NCI-H524 treated with DMSO at 0.1 percent for 48 hours (cell line): ENCODE measurements around the gene TMEM145.
"Not testable (repeated sequence)": the region's sequence is repeated elsewhere in the genome, so short reads cannot be mapped to it uniquely, and the experiment has no call there.

Source experiments
- DNase-seq: peaks from one replicate; lab custom pipeline; 2025; lab: John Stamatoyannopoulos, UW

TMEM145 gene

GRCh38 chr19:42313096-42313839 lies at the start of gene TMEM145:
TMEM145 (plus strand) TSS chr19:42313309; CDS start chr19:42313377, 68 bp downstream.
- DNase-seq, result no peak

DNA sequence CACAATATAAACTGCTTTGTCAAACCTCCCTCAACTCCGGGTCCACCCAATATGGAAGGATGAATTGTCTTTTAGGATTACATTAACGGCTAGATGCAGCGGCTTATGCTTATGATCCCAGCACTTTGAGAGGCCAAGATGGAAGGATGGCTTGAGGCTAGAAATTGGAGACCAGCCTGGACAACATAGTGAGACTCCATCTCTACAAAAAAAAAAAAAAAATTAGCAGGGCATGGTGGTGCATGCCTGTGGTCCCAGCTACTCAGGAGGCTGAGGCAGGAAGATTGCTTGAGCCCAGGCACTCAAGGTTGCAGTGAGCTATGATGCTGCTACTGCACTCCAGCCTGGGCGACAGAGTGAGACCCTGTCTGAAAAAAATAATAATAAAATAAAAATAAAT lies 47.0 kb upstream of the TMEM145 start:
- not testable (repeated sequence) for DNase-seq

GRCh38 chr19:42266928-42267603 lies 46.0 kb upstream of the TMEM145 start:
- DNase-seq, result not testable (repeated sequence)

DNA sequence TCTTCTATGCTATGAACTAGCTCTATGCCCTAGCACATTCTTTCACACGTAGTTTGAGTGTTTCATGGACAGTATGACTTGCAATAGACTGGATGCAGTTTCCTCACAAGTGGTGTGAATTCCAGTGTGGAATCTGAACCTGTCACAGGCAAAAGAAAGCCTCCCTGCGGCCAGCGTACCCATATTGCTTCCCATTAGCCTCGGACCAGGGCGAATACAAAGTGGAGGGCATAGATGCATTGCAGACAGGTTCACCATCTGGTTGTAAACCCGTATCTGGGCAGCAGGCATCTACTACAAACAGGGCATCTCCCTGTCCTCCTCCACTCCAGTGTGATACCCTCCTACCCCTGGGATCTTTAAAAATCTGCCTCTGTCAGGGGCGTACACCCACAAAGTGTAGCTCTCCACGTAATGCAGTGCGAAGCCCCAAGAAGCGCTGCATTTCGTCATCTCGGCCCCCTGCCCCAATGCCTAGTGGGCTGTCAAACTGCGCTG lies 45.4 kb upstream of the TMEM145 start:
- DNase-seq, result no peak

DNA sequence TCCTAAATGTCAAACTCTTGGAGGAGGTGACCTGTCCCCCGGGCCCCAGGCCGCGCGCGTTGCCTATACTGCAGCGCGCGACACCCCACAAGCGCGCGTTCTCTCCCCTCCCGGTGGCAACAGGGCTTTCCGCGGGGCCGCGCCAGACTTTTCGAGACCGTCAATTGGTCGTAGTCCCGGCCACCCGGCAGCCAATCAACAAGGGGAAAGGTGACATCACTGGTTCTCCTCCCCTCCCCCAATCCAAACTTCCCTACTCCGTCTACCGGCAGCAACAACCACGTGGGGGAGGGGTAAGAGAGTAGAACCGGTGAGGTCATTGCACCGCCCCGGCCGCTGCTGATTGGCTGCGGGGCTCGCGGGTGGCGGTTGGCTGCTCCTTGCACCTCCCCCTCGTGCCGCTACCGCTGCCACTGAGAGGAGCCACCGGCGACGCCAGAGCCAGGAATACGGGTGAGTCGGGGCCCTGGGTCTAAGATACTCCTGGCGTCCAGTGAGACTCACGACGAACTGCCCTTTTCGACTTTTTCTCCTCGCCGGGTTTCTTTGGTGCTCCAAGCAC lies 44.9 kb upstream of the TMEM145 start:
- peak; percentile 94 for DNase-seq

DNA sequence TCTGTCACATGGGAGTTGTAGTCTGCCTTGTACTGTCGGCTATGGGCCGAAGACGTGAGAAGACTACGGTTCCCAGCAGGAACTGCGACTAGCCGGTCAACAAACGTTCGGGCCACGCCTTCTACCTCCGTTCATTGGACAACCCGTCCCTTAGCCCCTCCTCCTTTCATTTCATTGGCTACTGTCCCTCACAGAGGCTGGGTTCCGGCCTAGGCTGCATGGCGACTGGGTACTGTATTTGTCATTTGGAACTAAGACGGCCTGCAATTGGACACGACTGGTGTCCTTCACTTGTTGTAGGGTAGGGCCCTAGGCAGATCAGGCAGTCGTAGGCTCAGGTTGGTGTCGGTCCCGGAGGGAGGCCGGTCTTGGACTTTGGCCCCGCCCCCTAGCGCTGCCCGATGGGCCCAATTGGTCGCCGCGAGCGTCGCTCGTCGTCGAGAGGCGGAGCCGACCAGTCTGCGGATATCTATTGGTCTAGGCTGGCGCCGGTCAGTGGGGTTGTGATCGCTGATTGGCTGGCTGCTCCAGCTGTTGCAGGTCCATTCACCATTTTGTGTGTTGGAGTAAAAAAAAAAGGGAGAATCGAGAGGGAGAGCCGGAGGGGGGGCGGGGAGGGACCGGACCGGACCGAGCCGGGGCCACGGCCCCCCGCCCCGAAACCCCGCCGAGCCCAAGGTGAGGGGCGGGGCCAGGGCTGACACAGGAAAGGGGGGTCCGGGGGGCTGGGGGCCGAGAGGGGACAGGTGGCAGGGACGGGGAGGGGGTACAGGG lies 44.2 kb upstream of the TMEM145 start, which contains the start of gene CIC:
TSS of gene CIC (plus strand) at position 549 of the 774 bp plus-strand sequence. CDS start 2,532 bp downstream, outside the sequence.
- DNase-seq, result peak; percentile 99

DNA sequence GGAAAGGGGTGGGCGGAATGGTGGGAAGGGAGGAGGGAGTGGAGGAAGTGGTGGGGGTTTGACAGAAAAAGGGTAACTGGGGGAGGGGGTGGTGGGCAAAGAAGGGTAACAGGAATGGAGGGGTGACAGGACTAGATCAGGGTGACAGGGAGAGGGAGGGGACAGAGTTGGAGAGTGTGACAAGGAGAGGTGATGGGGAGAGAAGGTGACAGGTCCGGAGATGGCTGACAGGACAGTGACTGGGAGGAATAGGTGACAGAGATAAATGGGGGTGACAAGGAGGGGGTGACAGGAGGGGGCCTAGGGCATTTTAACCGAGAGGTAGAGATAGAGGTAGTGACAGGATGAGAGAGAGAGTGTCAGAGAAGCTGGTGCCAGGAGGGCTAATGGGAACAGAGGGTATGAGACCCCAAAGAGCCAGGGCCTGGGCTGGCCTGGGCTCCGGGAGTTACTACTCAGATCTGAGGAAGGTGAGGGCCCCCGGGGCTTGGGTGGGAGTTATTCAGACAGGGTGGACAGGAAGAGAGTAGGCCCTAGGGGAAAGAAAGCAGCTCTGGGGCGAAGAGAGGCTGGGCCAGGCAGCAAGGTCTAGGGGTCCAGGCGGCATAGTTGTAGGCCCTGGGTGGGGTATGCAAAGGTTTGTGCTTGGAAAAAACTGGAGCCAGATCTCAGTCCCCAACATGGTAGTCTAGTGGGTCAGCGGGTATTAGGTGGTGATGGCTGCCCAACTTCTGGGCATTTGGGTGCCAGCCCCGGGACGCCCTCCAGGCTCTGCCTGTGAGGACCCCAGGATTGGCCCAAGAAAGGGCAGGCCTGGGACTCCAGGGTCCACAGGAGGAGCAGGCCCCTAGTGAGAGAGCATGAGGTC lies 43.4 kb upstream of the TMEM145 start:
- no peak for DNase-seq

DNA sequence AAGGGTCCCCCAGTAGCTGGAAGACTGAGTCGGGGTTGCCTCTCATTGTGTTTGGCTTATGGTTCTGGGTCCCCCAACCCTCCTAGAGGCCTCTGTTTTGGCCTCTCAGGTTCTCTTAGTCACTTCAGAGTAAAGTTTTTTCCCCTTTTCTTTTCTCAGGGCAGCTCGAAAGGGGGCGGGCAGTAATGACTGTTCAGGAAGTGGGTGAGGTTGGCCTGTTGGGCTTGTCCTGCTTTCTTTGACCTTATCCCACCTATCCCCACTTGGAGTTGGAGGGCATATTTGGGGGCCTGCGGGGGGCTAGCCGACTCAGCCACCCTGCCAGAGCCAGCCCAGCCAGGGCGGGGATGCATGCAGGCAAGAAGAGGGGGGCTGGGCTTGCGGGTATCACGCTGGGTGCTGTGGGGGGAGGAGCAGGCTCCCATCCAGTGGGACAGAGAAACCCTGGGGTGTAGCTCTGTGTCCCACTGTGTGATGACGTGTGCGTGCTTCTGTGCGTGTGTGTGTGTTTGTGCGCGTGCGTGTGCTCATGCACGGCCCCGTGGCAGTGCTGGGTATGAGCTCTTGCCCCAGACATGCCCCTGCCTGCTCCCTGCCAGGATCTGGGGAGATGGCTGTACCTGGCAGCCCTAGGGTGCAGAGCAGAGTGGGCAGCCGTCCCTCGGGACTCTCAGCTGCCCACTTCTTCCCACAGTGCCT lies 42.6 kb upstream of the TMEM145 start:
- no peak for DNase-seq

DNA sequence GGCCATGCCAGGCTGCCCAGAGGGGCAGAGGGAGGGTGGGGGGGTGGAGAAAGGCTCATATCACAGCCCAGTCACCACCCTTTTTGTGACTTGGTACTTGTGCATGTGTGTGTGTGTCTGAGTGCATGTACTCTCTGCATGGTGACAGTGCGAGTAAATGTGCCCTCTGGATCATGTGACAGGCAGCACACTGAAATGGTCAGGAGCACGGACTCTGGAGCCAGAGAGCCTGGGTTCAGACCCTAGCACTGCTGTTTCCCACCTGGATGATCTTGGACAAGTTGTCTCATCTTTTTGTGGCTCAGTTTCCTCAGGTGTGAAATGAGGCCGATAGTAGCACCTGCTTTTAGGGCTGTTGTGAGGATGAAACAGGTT lies 42.1 kb upstream of the TMEM145 start:
- no peak for DNase-seq

- no peak for DNase-seq
Measured at GRCh38 chr19:42271861-42272534, 41.1 kb upstream of the TMEM145 start.

DNA sequence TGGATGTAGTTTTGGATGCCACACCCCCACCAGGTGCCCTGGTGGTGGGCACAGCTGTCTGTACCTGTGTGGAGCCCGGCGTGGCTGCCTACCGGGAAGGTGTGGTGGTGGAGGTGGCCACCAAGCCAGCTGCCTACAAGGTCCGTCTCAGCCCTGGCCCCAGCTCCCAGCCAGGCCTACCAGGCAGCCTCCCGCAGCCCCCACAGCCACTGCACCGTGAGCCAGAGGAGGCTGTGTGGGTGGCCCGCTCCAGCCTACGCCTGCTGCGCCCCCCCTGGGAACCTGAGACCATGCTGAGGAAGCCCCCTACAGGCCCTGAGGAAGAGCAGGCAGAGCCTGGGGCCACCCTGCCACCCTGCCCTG lies 40.6 kb upstream of the TMEM145 start:
- no peak for DNase-seq

DNA sequence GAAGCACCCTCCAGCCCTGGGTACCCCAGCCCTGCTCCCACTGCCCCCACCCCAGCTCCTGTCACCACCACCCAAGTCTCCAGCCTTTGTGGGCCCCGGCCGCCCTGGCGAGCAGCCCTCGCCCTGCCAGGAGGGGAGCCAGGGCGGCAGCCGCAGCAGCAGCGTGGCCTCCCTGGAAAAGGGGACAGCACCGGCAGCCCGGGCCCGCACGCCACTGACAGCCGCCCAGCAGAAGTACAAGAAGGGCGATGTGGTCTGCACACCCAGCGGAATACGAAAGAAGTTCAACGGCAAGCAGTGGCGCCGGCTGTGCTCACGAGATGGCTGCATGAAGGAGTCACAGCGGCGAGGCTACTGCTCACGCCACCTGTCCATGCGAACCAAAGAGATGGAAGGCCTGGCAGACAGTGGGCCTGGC lies 40.1 kb upstream of the TMEM145 start:
- DNase-seq, result no peak

DNA sequence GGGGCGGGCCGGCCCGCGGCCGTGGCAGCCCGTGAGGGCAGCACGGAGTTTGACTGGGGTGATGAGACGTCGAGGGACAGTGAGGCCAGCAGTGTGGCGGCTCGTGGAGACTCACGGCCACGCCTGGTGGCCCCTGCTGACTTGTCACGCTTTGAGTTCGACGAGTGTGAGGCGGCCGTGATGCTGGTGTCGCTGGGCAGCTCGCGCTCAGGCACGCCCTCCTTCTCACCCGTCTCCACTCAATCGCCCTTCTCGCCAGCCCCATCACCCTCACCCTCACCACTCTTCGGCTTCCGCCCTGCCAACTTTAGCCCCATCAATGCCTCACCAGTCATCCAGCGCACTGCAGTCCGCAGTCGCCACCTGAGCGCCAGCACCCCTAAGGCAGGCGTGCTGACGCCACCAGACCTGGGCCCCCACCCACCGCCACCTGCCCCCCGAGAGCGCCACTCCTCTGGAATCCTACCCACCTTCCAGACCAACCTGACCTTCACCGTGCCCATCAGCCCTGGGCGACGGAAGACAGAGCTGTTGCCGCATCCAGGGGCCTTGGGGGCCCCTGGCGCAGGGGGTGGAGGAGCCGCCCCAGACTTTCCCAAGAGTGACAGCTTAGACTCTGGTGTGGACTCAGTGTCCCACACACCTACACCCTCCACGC lies 39.6 kb upstream of the TMEM145 start:
- DNase-seq, result no peak

DNA sequence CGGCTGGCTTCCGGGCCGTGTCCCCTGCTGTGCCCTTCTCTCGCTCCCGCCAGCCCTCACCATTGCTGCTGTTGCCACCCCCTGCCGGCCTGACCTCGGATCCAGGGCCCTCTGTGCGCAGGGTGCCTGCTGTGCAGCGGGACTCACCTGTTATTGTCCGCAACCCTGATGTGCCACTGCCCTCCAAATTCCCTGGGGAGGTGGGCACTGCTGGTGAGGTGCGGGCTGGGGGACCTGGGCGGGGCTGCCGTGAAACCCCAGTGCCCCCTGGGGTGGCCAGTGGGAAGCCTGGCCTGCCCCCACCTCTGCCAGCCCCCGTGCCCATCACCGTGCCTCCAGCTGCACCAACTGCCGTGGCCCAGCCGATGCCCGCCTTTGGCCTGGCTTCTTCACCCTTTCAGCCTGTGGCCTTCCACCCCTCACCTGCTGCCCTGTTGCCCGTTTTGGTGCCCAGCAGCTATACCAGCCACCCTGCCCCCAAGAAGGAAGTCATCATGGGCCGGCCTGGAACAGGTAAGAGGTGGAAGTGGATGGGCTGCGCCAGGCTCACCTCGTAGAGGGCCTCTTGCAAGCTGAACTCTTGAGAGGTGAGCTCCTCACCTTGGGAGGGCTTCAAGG lies 38.9 kb upstream of the TMEM145 start:
- DNase-seq, result no peak

DNA sequence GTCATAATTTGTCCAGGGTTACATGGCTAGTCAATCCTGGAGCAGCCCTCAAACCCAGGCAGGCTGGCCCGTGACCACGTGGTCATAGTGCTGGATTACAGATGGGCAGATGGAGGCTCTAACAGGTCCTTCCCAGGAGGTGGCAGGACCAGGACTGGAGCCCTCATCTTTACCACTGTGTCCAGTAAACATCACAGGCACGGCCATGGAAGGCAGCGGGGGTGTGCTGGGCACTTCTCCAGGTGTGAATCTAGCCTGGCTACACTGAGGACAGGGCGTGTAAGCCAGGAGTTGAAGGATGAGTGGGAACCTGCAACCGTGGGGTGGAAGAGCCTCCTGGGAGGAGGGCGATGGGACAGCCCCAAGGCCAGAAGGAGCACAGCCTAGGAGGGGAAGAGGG lies 38.0 kb upstream of the TMEM145 start:
- DNase-seq, result no peak

- DNase-seq, result no peak
Measured at GRCh38 chr19:42275517-42275916, 37.6 kb upstream of the TMEM145 start.

- DNase-seq, result no peak
Measured at GRCh38 chr19:42276284-42276683, 36.8 kb upstream of the TMEM145 start.

- DNase-seq, result no peak
Measured at GRCh38 chr19:42276821-42277220, 36.3 kb upstream of the TMEM145 start.

DNA sequence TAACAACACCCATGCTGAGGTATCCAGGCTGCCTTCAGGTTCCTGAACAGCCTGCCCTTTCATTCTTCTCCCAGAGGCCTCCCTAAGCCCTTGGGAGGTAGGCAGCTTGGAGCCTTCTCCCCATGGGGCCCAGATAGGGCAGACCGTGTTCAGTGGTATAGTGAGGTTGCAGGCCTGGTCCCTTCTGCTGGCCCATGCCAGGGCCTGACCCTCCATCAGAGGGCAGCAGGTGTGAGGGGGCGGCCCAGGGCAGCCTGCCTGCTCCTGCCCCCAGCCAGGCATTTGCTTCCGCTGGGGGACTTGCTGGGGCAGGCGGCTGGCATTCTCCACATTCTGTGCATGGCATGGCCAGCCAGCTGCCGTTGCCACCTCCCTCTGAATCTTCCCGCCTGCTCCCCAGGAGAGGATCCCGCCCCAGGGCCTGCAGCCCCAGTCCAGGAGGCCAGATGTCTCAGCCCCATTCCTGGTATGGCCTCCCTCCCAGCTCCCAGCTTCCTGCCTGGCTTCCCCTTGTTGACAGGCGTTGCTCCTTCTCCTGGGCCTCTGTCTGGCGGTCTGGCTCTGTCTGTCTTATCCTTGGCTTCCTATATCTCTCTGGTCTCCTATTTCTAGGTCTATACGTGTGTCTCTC lies 35.2 kb upstream of the TMEM145 start:
- no peak for DNase-seq
